Parathyroid adenoma (tissue), 2 donors: Measurements from ENCODE around the gene PCDHA1.
A peak's percentile ranks its signal among the peaks of the same experiment; 100 is the strongest.

Experiments
- H2AFZ ChIP-seq: fragments of 300-600 bp; sonication (generic); one replicate; pipeline ENCODE4 v1.7.0; 2017; ENCODE audit warnings: antibody characterized with exemption, mild to moderate bottlenecking
- H3K27ac ChIP-seq: fragments of 300-600 bp; sonication (generic); one replicate; pipeline ENCODE4 v1.7.0; 2017
- H3K27me3 ChIP-seq: fragments of 300-600 bp; sonication (generic); one replicate; pipeline ENCODE4 v1.7.0; 2017; ENCODE audit warnings: low read length; ENCODE audit not compliant: control insufficient read depth, insufficient read depth
- H3K36me3 ChIP-seq: fragments of 300-600 bp; sonication (generic); one replicate; pipeline ENCODE4 v1.7.0; 2017; ENCODE audit warnings: low read length; ENCODE audit not compliant: control insufficient read depth, insufficient read depth
- H3K4me1 ChIP-seq: fragments of 300-600 bp; sonication (generic); one replicate; pipeline ENCODE4 v1.7.0; 2017; ENCODE audit warnings: control low read depth
- H3K4me2 ChIP-seq: fragments of 300-600 bp; sonication (generic); one replicate; pipeline ENCODE4 v1.7.0; 2017; ENCODE audit warnings: low read length
- H3K4me3 ChIP-seq: fragments of 300-600 bp; sonication (generic); one replicate; pipeline ENCODE4 v1.7.0; 2017; ENCODE audit warnings: low read depth, low read length
- H3K79me2 ChIP-seq: fragments of 300-600 bp; sonication (generic); one replicate; pipeline ENCODE4 v1.7.0; 2017; ENCODE audit warnings: control low read depth
- H3K9ac ChIP-seq: fragments of 300-600 bp; sonication (generic); one replicate; pipeline ENCODE4 v1.7.0; 2017; ENCODE audit warnings: mild to moderate bottlenecking
- H3K9me3 ChIP-seq: fragments of 300-600 bp; sonication (generic); one replicate; pipeline ENCODE4 v1.7.0; 2017; ENCODE audit warnings: low read length; ENCODE audit not compliant: control insufficient read depth
- CTCF ChIP-seq: fragments of 300-600 bp; sonication (generic); IDR thresholded peaks from one replicate; pipeline ENCODE4 v1.7.0; 2017; ENCODE audit warnings: antibody characterized with exemption, mild to moderate bottlenecking
- donor health status: primary hyperparathyroidism.

The PCDHA1 gene

GRCh38 chr5:140967226-140967893, 181.4 kb downstream of the PCDHA1 start:
- Histone ChIP-seq H3K27me3 (no peaks in the 10 kb centered on the region), H3K4me2 (peak overlapping the region; percentile 66), H3K27ac (peak overlapping the region; percentile 93), H3K9me3 (no peaks in the 10 kb centered on the region), H3K9ac (peak overlapping the region; percentile 15), H2AFZ (peak overlapping the region; percentile 96), H3K4me1 (peaks cover 24% of the 10 kb centered on the region), H3K4me3 (peak overlapping the region; percentile 72), H3K36me3 (no peaks in the 10 kb centered on the region), H3K79me2 (peaks cover 20% of the 10 kb centered on the region)
- no peak for TF ChIP-seq CTCF

- Histone ChIP-seq H3K4me3 (peak overlapping the region; percentile 2), H3K9ac (no peak overlapping the region), H3K27ac (no peak overlapping the region), H3K9me3 (no peaks in the 10 kb centered on the region), H3K27me3 (no peaks in the 10 kb centered on the region), H3K4me2 (peak overlapping the region; percentile 44), H3K79me2 (peaks cover 26% of the 10 kb centered on the region), H2AFZ (no peak overlapping the region), H3K36me3 (no peaks in the 10 kb centered on the region), H3K4me1 (peaks cover 18% of the 10 kb centered on the region)
- no peak for TF ChIP-seq CTCF
Observed at GRCh38 chr5:140969880-140970279, 183.9 kb downstream of the PCDHA1 start.

GRCh38 chr5:140973550-140973949, 187.6 kb downstream of the PCDHA1 start:
- no peak for TF ChIP-seq CTCF
- H3K4me3 ChIP-seq = no peak overlapping the region
- H3K36me3 ChIP-seq = no peaks in the 10 kb centered on the region

GRCh38 chr5:140977003-140977402, 191.1 kb downstream of the PCDHA1 start:
- no peak for TF ChIP-seq CTCF
- Histone ChIP-seq H3K4me3 (no peak overlapping the region), H3K27me3 (no peaks in the 10 kb centered on the region), H3K9ac (no peak overlapping the region), H3K9me3 (no peaks in the 10 kb centered on the region), H2AFZ (no peak overlapping the region), H3K79me2 (peaks cover 6% of the 10 kb centered on the region), H3K4me1 (peaks cover 30% of the 10 kb centered on the region), H3K27ac (peak overlapping the region; percentile 81), H3K36me3 (no peaks in the 10 kb centered on the region), H3K4me2 (peak overlapping the region; percentile 15)

More at GRCh38 chr5:140973550-140973949, 187.6 kb downstream of the PCDHA1 start:
- Histone ChIP-seq H3K79me2 (peaks cover 12% of the 10 kb centered on the region), H3K27me3 (no peaks in the 10 kb centered on the region), H3K27ac (no peak overlapping the region), H3K4me2 (no peak overlapping the region), H3K9ac (no peak overlapping the region), H2AFZ (no peak overlapping the region), H3K9me3 (no peaks in the 10 kb centered on the region), H3K4me1 (peaks cover 28% of the 10 kb centered on the region)

- no peaks in the 10 kb centered on the region for H3K36me3 ChIP-seq
- no peaks in the 10 kb centered on the region for H3K9me3 ChIP-seq
- H3K79me2 ChIP-seq = peaks cover 3% of the 10 kb centered on the region
- no peak for TF ChIP-seq CTCF
- peaks cover 30% of the 10 kb centered on the region for H3K4me1 ChIP-seq
- peak overlapping the region; percentile 15 for H3K4me2 ChIP-seq
- H3K27me3 ChIP-seq = no peaks in the 10 kb centered on the region
- peak overlapping the region; percentile 17 for H3K4me3 ChIP-seq
- H3K27ac ChIP-seq = peak overlapping the region; percentile 81
- peak overlapping the region; percentile 3 for H2AFZ ChIP-seq
- H3K9ac ChIP-seq = no peak overlapping the region
Observed at GRCh38 chr5:140978260-140978659, 192.3 kb downstream of the PCDHA1 start.
